Measurements from ENCODE around the gene PON3. TPM values are rescaled to one million over a fixed set of nuclear protein-coding genes. Genes with fewer than 3 reads are reported as not detected.
"Not testable (repeated sequence)": the region's sequence is repeated elsewhere in the genome, so short reads cannot be mapped to it uniquely, and the experiment has no call there.

The PON3 gene
- total and polyA plus RNA-seq, 2 of the 13 experiments (the other 11 are each of a cell fraction or from before 2014, with no cell fraction given), result 23.6 to 37.8 TPM

DNA sequence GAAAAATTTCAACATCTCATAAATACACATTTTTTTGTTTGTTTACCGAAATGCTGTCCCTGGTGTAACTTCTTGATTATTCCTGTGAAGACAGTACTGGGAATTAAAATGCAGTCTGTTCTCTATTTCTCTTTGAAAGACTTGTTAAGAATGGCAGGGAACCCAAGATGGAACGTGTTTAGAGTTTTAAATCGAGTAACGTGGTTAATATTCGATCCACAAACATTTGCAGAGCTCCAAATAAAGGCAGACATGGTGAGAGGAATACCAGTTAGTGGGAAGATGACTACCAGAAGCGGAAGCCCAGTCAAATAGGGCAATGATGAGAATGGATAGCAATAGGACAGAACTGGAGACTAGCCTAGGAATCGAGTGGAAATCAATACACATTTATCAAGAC lies 6.7 kb downstream of the PON3 start (continued):
- TF ChIP-seq, protein P1, sequence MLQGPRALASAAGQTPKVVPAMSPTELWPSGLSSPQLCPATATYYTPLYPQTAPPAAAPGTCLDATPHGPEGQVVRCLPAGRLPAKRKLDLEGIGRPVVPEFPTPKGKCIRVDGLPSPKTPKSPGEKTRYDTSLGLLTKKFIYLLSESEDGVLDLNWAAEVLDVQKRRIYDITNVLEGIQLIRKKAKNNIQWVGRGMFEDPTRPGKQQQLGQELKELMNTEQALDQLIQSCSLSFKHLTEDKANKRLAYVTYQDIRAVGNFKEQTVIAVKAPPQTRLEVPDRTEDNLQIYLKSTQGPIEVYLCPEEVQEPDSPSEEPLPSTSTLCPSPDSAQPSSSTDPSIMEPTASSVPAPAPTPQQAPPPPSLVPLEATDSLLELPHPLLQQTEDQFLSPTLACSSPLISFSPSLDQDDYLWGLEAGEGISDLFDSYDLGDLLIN (CRISPR knock-in tag; IDR thresholded peaks at IDR 0.05; ENCODE audit: borderline replicate concordance), result no peak
- TF ChIP-seq, protein P2, sequence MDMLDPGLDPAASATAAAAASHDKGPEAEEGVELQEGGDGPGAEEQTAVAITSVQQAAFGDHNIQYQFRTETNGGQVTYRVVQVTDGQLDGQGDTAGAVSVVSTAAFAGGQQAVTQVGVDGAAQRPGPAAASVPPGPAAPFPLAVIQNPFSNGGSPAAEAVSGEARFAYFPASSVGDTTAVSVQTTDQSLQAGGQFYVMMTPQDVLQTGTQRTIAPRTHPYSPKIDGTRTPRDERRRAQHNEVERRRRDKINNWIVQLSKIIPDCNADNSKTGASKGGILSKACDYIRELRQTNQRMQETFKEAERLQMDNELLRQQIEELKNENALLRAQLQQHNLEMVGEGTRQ (IDR thresholded peaks at IDR 0.05; ENCODE audit: low read depth, low read length), result no peak
- TF ChIP-seq, protein P2 (CRISPR knock-in tag; IDR thresholded peaks at IDR 0.05; ENCODE audit: borderline replicate concordance), result no peak
- no peak for TF ChIP-seq ZFP37 (CRISPR knock-in tag; IDR thresholded peaks at IDR 0.05; ENCODE audit: borderline replicate concordance)
- TF ChIP-seq SMAD1 (CRISPR knock-in tag; IDR thresholded peaks at IDR 0.05; ENCODE audit: borderline replicate concordance, low read depth), result no peak
- no peak for TF ChIP-seq ZNF234 (CRISPR knock-in tag; conservative IDR thresholded peaks at IDR 0.05)
- no peak for TF ChIP-seq ZNF776 (CRISPR knock-in tag; IDR thresholded peaks at IDR 0.05)
- TF ChIP-seq CBFB (CRISPR knock-in tag; IDR thresholded peaks at IDR 0.05), result no peak
- no peak for TF ChIP-seq RBM22 (optimal IDR thresholded peaks at IDR 0.05; ENCODE audit: low read length)
- TF ChIP-seq ZBTB7A (CRISPR knock-in tag; IDR thresholded peaks at IDR 0.05), result no peak
- no peak for TF ChIP-seq ISL2 (CRISPR knock-in tag; IDR thresholded peaks at IDR 0.05)

DNA sequence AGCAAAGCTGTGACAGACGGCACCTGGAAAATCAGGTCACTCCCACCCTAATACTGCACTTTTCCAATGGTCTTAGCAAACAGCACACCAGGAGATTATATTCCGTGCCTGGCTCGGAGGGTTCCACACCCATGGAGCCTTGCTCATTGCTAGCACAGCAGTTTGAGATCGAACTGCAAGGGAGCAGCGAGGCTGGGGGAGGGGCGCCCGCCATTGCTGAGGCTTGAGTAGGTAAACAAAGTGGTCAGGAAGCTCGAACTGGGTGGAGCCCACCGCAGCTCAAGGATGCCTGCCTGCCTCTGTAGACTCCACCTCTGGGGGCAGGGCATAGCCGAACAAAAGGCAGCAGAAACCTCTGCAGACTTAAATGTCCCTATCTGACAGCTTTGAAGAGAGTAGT lies 16.7 kb downstream of the PON3 start:
- H3K27me3 ChIP-seq (ENCODE audit: control insufficient read depth in 1 of 2, insufficient read depth in 2 of 2, low read length in 2 of 2); H3K27ac ChIP-seq (ENCODE audit: extremely low read length, insufficient read depth, low read length); H3K36me3 ChIP-seq (replicated peaks in 1 of 2; ENCODE audit: control insufficient read depth in 1 of 2, insufficient read depth in 2 of 2, low read length in 2 of 2); H3K79me2 ChIP-seq (ENCODE audit: insufficient read depth, low read length); H3K9me3 ChIP-seq (ENCODE audit: low read length); H3K4me1 ChIP-seq (ENCODE audit: insufficient read depth, low read length); FAIRE-seq; H4K20me1 ChIP-seq (ENCODE audit: insufficient read depth, low read length); BruUV-seq (replicated peaks); POLR2A ChIA-PET; CTCF ChIA-PET (ENCODE audit: low intra/inter-chr PET ratio, low total read pairs); ATAC-seq; DNase-seq (ENCODE audit: low spot score); in situ Hi-C loops (cut with HindIII; ENCODE audit: extremely low pct_ligation_motif_present, low pct_unique_long_range_greater_than_20kb); H3K9ac ChIP-seq (ENCODE audit: insufficient read depth, low read depth, low read length); H3K4me2 ChIP-seq (ENCODE audit: low read depth, low read length); H3K4me3 ChIP-seq (replicated peaks in 1 of 3; ENCODE audit: insufficient read depth in 1 of 3, low read depth in 2 of 3, low read length in 3 of 3); H2AFZ ChIP-seq (ENCODE audit: low read length); intact Hi-C loops (cut with micrococcal nuclease; ENCODE audit: unreplicated experiment): not testable (repeated sequence)
- WGBS (ENCODE audit: low lambda C conversion rate), result 90% methylated on average over 9 of the region's 10 CpGs

Measured in HepG2 (cell line).